Fibroblast of lung (primary cell): ENCODE data around the gene CXCR1.

Experiments
- EZH2 ChIP-seq: IDR thresholded peaks from 2 replicates; pipeline ENCODE4 v1.5.1; 2012; ENCODE audit warnings: low read length, control low read depth, mild to moderate bottlenecking; ENCODE audit errors: missing control alignments
- TF ChIP-seq, protein P1 (sequence below), 2 donors: IDR thresholded peaks in 1 of 2; conservative IDR thresholded peaks in 1 of 2; 1 replicate in 1 of 2; 2 replicates in 1 of 2; pipeline ENCODE4 v1.5.1; 2011 to 2012; ENCODE audit warnings: low read length in 2 of 2, control low read depth in 1 of 2, inconsistent platforms in 1 of 2, low read depth in 1 of 2, mild to moderate bottlenecking in 1 of 2

DNA sequence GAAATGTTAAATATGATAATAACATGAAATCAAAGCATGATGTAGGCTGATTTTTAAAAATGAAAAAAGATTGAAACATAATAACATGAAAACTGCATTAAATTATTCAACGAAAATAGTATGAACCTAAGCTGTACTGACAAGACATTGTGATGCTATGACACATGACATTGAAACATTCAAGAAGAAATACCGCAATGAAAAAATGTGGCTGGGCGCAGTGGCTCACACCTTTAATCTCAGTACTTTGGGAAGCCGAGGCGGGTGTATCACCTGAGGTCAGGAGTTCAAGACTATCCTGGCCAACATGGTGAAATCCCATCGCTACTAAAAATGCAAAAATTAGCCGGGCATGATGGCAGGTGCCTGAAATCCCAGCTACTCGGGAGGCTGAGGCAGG, 14.6 kb downstream of the CXCR1 start:
- TF ChIP-seq, protein P1, sequence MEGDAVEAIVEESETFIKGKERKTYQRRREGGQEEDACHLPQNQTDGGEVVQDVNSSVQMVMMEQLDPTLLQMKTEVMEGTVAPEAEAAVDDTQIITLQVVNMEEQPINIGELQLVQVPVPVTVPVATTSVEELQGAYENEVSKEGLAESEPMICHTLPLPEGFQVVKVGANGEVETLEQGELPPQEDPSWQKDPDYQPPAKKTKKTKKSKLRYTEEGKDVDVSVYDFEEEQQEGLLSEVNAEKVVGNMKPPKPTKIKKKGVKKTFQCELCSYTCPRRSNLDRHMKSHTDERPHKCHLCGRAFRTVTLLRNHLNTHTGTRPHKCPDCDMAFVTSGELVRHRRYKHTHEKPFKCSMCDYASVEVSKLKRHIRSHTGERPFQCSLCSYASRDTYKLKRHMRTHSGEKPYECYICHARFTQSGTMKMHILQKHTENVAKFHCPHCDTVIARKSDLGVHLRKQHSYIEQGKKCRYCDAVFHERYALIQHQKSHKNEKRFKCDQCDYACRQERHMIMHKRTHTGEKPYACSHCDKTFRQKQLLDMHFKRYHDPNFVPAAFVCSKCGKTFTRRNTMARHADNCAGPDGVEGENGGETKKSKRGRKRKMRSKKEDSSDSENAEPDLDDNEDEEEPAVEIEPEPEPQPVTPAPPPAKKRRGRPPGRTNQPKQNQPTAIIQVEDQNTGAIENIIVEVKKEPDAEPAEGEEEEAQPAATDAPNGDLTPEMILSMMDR (conservative IDR thresholded peaks at IDR 0.05 in 1 of 2, IDR thresholded peaks at IDR 0.05 in 1 of 2; ENCODE audit: low read depth in 1 of 2, low read length in 2 of 2) = no peak
- no peak for TF ChIP-seq EZH2
